Vagina (tissue), 2 donors: ENCODE data around the gene CSAG2. TPM values are rescaled to one million over a fixed set of nuclear protein-coding genes. Genes with fewer than 3 reads are reported as not detected.

Experiments
- DNase-seq, 2 donors: peaks; one replicate each; pipeline ENCODE4 v3.0.0-alpha.2; 2017; ENCODE audit errors: extremely low spot score in 2 of 2
- H3K27ac ChIP-seq: fragments of 200-600 bp; sonication (generic); one replicate; pipeline ENCODE4 v1.5.1; 2019
- H3K27me3 ChIP-seq: fragments of 200-600 bp; sonication (generic); one replicate; pipeline ENCODE4 v1.5.1; 2019
- H3K36me3 ChIP-seq, 2 donors: fragments of 200-600 bp; sonication (generic); one replicate each; pipeline ENCODE4 v1.5.1; 2017 to 2019
- H3K4me1 ChIP-seq: fragments of 200-600 bp; sonication (generic); one replicate; pipeline ENCODE4 v1.5.1; 2019
- H3K4me3 ChIP-seq, 2 donors: fragments of 200-600 bp; sonication (generic); 1 replicate in 1 of 2; 2 replicates in 1 of 2; pipeline ENCODE4 v1.5.1; 2016 to 2019
- H3K9me3 ChIP-seq: fragments of 200-600 bp; sonication (generic); one replicate; pipeline ENCODE4 v1.5.1; 2019
- CTCF ChIP-seq, 3 experiments: fragments of 450-650 bp in 2 of 3; fragments of 200-600 bp in 1 of 3; sonication (generic) in 1 of 3; IDR thresholded peaks; one replicate each; pipeline ENCODE4 v1.5.1; 2017 to 2019; ENCODE audit warnings: antibody characterized with exemption in 3 of 3, mild to moderate bottlenecking in 2 of 3, moderate library complexity in 2 of 3
- POLR2A ChIP-seq, 2 donors: fragments of 450-650 bp; IDR thresholded peaks; one replicate each; pipeline ENCODE4 v1.6.1; 2017; ENCODE audit warnings: antibody characterized with exemption in 2 of 2, mild to moderate bottlenecking in 2 of 2, moderate library complexity in 2 of 2
- POLR2AphosphoS5 ChIP-seq, 2 donors: sonication (generic); formaldehyde crosslinking; IDR thresholded peaks; one replicate each; pipeline ENCODE4 v1.9.0; 2017; ENCODE audit warnings: antibody characterized with exemption in 2 of 2, mild to moderate bottlenecking in 2 of 2, low read depth in 1 of 2; ENCODE audit not compliant: insufficient read depth in 1 of 2
- intact Hi-C: fragments of 100-400 bp; cut with DNase I; formaldehyde crosslinking; loops from one replicate; pipeline ENCODE4 v1.15.1; 2023
- total RNA-seq: library from RNA; depleted of rRNA; stranded (reverse); fragments of >200 nt; gene quantifications from one replicate; pipeline ENCODE4 v1.2.3, GENCODE V29; 2016

CSAG2 gene
- total RNA-seq, 1 donor from 2014 or later, result not detected

GRCh38 chrX:152674135-152674534, 34.9 kb downstream of the CSAG2 start:
- DNase-seq, result no peak
- Histone ChIP-seq H3K4me1 (no peaks in the 10 kb centered on the region), H3K27me3 (no peaks in the 10 kb centered on the region), H3K27ac (no peak overlapping the region), H3K4me3 (no peak overlapping the region), H3K36me3 (no peaks in the 10 kb centered on the region), H3K9me3 (no peaks in the 10 kb centered on the region)
- TF ChIP-seq CTCF (IDR thresholded peaks at IDR 0.05), result no peak
- TF ChIP-seq POLR2AphosphoS5 (IDR thresholded peaks at IDR 0.05; ENCODE audit: insufficient read depth in 1 of 2, low read depth in 1 of 2), result no peak
- no peak for TF ChIP-seq POLR2A (IDR thresholded peaks at IDR 0.05)
- intact Hi-C loops, result no loop called here

GRCh38 chrX:152663086-152663485, 46.0 kb downstream of the CSAG2 start:
- TF ChIP-seq CTCF (IDR thresholded peaks at IDR 0.05), result no peak
- no peak for TF ChIP-seq POLR2A (IDR thresholded peaks at IDR 0.05)
- TF ChIP-seq POLR2AphosphoS5 (IDR thresholded peaks at IDR 0.05; ENCODE audit: insufficient read depth in 1 of 2, low read depth in 1 of 2), result no peak
- no peak overlapping the region for H3K27ac ChIP-seq
- intact Hi-C loops, result no loop called here
- DNase-seq, result no peak
- no peaks in the 10 kb centered on the region for H3K36me3 ChIP-seq
- H3K27me3 ChIP-seq, result no peaks in the 10 kb centered on the region
- H3K4me1 ChIP-seq, result no peaks in the 10 kb centered on the region
- no peak overlapping the region for H3K4me3 ChIP-seq
- no peaks in the 10 kb centered on the region for H3K9me3 ChIP-seq

GRCh38 chrX:152658302-152658701, 50.8 kb downstream of the CSAG2 start:
- intact Hi-C loops, result no loop called here
- no peaks in the 10 kb centered on the region for H3K9me3 ChIP-seq
- TF ChIP-seq POLR2A (IDR thresholded peaks at IDR 0.05) (no peak), CTCF (IDR thresholded peaks at IDR 0.05) (no peak), POLR2AphosphoS5 (IDR thresholded peaks at IDR 0.05; ENCODE audit: insufficient read depth in 1 of 2, low read depth in 1 of 2) (no peak)
- no peaks in the 10 kb centered on the region for H3K36me3 ChIP-seq
- no peak overlapping the region for H3K27ac ChIP-seq
- H3K27me3 ChIP-seq, result no peaks in the 10 kb centered on the region
- H3K4me1 ChIP-seq, result no peaks in the 10 kb centered on the region
- DNase-seq, result peak in 1 of 2 donors; percentile 70
- no peak overlapping the region for H3K4me3 ChIP-seq

Other genes starting within 250 kb of the CSAG2 start
- gene GABRQ, start 71.4 kb downstream of the CSAG2 start, total RNA-seq, result 1.2 TPM
- gene MAGEA3, start 10.5 kb downstream of the CSAG2 start, total RNA-seq, result not detected
- not detected for gene MAGEA2B, start 5.4 kb upstream of the CSAG2 start, total RNA-seq
- gene CSAG1, start 24.4 kb upstream of the CSAG2 start, total RNA-seq, result not detected
- gene MAGEA12, start 24.5 kb upstream of the CSAG2 start, total RNA-seq, result not detected
- gene MAGEA2, start 44.6 kb upstream of the CSAG2 start, total RNA-seq, result not detected
- gene CSAG3, start 49.9 kb upstream of the CSAG2 start, total RNA-seq, result not detected
- gene MAGEA6, start 60.4 kb upstream of the CSAG2 start, total RNA-seq, result not detected
- gene CETN2, start 121.5 kb upstream of the CSAG2 start, total RNA-seq, result 24.6 TPM
- 15.2 TPM for gene NSDHL, start 121.8 kb upstream of the CSAG2 start, total RNA-seq
- gene ZNF185, start 188.8 kb upstream of the CSAG2 start, total RNA-seq, result 98.2 TPM